GM21786 (cell line): Measurements from ENCODE around the gene APBB2.

Source experiments
- ATAC-seq: cut with Tn5 transposase; IDR thresholded peaks from one replicate; pipeline ENCODE4 v1.9.1; 2021; ENCODE audit not compliant: unreplicated experiment

The APBB2 gene

GRCh38 chr4:41142376-41143310, 71.7 kb downstream of the APBB2 start:
- ATAC-seq: no peak

- no peak for ATAC-seq
Observed at GRCh38 chr4:41141900-41142299, 72.4 kb downstream of the APBB2 start.

GRCh38 chr4:41140410-41140809, 73.9 kb downstream of the APBB2 start:
- ATAC-seq: no peak

- no peak for ATAC-seq
Observed at GRCh38 chr4:41137879-41138278, 76.5 kb downstream of the APBB2 start.

GRCh38 chr4:41136456-41136855, 77.9 kb downstream of the APBB2 start:
- no peak for ATAC-seq

GRCh38 chr4:41135801-41136200, 78.5 kb downstream of the APBB2 start:
- no peak for ATAC-seq

GRCh38 chr4:41134581-41134980, 79.8 kb downstream of the APBB2 start:
- ATAC-seq: no peak

- no peak for ATAC-seq
Observed at GRCh38 chr4:41133454-41134018, 80.8 kb downstream of the APBB2 start.

- ATAC-seq: no peak
Observed at GRCh38 chr4:41132055-41132683, 82.2 kb downstream of the APBB2 start.

- no peak for ATAC-seq
Observed at GRCh38 chr4:41129936-41130440, 84.4 kb downstream of the APBB2 start.

- no peak for ATAC-seq
Observed at GRCh38 chr4:41129128-41129754, 85.1 kb downstream of the APBB2 start.

- ATAC-seq: no peak
Observed at GRCh38 chr4:41125558-41126311, 88.6 kb downstream of the APBB2 start.

GRCh38 chr4:41124916-41125548, 89.3 kb downstream of the APBB2 start:
- no peak for ATAC-seq

GRCh38 chr4:41122775-41123174, 91.6 kb downstream of the APBB2 start:
- ATAC-seq: no peak

- ATAC-seq: no peak
Observed at GRCh38 chr4:41122309-41122708, 92.0 kb downstream of the APBB2 start.

- ATAC-seq: no peak
Observed at GRCh38 chr4:41121906-41122305, 92.4 kb downstream of the APBB2 start.

GRCh38 chr4:41120297-41121217, 93.8 kb downstream of the APBB2 start:
- no peak for ATAC-seq

GRCh38 chr4:41119867-41120295, 94.5 kb downstream of the APBB2 start:
- no peak for ATAC-seq

GRCh38 chr4:41111791-41112190, 102.6 kb downstream of the APBB2 start:
- no peak for ATAC-seq
